Measurements from ENCODE around the gene CAMK2N2.
A peak's percentile ranks its signal among the peaks of the same experiment; 100 is the strongest.

The CAMK2N2 gene

DNA sequence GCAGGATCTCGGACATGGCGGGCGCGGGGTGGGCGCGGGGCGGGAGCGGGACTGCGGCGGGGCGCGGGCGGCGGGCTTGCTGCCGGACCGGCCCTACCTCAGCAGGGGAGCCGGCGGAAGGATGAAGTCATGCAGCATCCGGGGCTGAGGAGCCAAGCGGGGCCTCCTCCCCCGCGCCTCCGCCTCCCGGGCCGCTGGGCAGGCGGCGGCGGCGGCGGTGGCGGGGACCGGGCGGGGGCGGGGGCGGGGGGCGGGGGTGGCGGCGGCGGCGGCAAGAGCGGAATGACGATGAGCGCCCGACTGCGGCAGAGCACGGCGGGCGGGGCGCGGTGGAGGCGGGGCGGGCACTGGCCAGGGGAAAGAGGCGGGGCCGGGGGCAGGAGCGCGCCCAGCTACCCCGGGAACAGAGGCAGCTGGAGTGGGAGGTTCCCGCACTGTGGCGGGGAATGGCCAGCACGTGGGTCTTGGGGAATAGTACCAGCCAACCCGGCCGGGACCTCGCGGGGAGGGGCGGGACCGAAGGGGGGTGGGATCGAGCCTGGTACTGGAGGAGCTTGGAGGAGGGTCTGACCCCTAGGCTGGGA, at the start of gene CAMK2N2:
TSS of gene CAMK2N2 (minus strand) at position 284 of the 584 bp plus-strand sequence. CDS start at position 16, 268 bp downstream.
- DNase-seq = peak; percentile 99

DNA sequence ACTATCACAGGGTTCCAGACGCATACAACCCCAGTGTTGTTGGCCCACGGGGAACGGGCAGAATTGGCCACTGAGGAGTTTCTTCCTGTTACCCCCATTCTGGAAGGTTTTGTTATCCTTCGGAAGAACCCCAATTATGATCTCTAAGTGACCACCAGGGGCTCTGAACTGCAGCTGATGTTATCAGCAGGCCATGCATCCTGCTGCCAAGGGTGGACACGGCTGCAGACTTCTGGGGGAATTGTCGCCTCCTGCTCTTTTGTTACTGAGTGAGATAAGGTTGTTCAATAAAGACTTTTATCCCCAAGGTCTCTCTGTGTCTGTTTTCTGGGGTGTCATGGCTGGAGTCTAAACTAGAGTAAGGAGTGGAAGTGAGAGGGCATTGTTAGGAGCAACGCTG, 47.4 kb upstream of the CAMK2N2 start:
- DNase-seq = no peak

DNA sequence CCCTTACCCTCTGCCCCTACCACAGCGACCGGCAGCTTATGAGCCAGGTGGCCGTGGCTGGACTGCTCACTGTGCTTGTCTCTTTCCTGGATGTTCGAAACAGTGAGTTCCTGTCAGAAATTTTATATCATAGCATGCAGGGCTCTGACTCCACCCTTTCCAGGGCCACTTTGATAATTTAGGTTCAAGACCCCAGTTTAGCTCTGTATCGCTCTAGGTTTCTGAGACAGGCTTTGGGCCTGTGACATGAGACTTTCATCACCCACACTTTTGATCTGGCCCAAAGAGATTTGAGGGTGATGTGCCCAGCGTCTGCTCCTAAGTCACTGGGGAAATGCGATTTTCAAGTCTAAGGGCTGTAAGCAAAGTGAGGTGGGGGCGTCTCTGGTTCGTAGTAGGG, 46.6 kb upstream of the CAMK2N2 start:
- no peak for DNase-seq

DNA sequence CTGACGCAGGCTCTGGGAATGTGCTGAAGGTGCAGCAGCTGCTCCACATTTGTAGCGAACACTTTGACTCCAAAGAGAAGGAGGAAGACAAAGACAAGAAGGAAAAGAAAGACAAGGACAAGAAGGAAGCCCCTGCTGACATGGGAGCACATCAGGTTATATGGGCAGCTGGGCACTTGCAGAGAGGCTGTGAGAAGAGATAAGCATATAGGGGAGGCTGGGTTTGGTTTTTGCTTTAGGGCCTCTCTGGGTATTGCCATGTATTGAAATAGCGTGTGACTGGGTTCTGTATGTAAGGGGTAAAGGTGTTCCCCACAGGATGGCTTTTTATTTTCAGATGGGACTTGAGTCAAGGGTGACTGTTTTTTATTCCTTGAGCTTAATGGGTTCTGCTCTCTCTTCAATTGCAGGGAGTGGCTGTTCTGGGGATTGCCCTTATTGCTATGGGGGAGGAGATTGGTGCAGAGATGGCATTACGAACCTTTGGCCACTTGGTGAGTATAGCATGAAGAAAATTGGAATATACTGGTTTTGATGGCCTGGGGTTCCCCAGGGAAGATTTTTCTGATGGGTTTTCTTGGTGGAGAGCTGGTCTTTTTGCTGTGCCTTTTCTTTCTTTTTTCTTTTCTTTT, 45.1 kb upstream of the CAMK2N2 start:
- no peak for DNase-seq

DNA sequence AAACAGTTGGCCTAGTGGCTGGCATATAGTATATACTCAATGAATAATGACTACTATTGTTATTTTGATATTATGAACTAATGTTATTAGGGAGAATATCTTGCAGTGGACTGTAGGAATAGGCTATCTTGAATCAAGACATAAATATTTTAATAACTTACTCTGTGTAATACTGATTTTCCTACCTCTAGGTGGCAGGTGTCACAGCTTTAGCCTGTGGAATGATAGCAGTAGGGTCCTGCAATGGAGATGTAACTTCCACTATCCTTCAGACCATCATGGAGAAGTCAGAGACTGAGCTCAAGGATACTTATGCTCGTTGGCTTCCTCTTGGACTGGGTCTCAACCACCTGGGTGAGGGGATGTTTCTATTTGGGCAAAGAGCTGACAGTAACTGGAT, 44.2 kb upstream of the CAMK2N2 start:
- DNase-seq = no peak

DNA sequence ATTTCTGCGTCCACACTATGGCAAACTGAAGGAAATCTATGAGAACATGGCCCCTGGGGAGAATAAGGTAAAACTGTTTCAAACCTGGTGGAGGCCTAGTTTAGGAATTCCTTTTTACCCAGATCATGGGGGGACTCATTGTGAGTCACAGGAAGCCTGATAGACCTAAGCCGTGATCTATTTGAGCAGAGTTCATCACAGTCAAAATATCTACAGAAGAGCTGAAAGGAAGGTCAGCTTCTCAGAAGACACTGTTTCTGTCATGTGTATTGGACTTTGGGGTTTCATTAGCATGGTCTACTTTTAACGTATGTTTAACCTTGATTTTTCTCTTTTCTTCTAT, 39.0 kb upstream of the CAMK2N2 start:
- DNase-seq = no peak

DNA sequence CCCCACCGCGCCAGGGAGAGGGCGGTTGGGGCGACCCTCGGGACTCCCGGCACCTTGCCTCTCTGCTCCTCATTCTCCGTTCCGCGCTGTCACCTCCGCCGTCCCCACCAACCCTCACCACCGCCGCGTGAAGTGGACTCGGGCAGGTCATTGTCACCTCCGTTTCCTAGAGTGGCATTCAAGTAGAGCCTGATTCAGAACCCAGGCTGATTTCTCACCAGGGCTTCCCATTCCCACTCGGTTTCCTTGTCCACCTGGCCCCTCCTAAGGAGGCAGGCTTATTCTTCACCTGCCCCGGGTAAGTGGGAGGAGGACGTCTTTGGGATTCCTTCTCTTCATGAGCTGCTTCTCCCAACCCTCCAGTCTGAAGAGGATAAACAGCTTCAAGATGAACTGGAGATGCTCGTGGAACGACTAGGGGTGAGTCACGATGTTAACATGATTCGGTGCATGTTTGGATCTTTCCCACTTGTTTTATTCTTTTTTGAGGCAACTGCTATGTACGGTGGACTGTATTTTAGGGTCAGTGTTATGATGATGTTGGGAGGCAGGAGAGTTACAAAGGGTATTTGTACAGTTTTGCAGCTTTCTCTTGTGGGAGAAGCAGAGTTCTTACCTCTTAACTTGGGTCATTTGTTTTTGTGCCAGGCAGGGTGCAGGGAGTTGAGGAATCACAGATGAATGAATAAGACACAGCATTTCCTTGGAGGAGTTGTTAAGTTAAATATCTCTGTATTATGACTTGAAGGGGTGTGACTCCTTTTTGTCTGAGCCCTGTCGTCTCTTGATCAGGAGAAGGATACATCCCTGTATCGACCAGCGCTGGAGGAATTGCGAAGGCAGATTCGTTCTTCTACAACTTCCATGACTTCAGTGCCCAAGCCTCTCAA, 38.4 kb upstream of the CAMK2N2 start:
- DNase-seq = peak; percentile 44

DNA sequence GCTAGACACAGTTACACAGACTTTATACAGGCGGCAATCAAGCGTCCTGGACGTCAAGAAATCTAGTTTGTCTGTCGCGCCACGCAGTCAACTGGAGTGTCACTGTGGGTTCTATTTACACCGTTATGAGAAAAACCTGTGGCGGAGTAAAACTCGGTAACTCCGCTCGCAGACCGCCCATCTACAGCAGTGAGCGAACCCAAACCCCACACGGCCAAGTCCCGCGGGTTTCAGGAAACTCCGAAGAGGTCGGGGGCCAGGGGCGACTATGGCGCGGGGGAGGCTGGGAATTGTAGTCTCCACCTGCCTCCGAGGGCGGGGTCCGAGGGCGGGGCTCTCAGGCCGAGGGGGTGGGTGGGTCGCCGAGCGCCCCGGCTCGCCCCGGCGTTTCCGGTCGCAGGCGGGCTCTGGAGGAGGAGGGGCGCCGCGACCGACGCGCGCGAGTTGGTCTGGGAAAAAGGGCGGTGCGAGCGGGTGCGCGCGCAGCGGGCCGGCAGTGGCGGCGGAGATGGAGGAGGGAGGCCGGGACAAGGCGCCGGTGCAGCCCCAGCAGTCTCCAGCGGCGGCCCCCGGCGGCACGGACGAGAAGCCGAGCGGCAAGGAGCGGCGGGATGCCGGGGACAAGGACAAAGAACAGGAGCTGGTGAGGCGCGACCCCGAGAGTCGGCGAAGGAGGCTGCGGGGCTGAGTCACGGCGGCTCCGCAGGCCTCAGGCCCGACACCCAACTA, 37.6 kb upstream of the CAMK2N2 start, which contains the start of gene PSMD2:
TSS of gene PSMD2 (plus strand) at position 483 of the 729 bp plus-strand sequence. CDS start at position 509, 26 bp downstream.
- peak; percentile 99 for DNase-seq

DNA sequence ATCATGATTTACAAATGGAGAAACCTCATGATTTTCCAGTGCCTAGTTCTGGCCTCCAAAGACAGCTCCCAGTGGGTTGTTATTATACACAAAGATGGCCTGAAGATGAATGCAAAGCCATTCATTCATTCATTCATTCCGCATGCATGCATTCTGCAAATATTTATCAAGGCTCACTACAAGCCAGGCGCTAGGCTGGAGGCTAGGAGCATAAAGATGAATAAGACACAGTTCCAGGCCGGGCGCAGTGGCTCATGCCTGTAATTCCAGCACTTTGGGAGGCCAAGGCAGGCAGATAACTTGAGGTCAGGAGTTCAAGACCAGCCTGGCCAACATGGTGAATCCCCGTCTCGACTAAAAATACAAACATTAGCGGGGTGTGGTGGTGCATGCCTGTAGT, 35.3 kb upstream of the CAMK2N2 start:
- DNase-seq = no peak

DNA sequence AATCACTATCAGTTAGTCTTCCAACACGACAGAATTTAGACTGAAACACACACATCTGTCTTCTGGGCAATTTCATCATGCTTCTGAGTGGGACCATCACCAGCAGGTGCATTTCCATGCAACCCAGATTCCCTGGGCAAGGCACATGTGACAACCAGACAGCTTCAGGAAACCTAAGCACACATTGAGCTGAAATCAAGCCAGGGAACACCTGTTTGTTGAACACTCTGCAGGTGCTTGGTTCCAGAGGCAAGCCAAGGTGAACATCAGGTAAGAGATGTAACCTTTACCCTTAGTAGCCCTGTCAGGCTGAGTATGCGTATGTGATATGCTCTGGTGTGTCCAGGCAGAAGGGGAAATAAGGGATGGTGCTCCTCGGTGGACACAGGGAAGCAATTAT, 34.4 kb upstream of the CAMK2N2 start:
- peak; percentile 53 for DNase-seq

DNA sequence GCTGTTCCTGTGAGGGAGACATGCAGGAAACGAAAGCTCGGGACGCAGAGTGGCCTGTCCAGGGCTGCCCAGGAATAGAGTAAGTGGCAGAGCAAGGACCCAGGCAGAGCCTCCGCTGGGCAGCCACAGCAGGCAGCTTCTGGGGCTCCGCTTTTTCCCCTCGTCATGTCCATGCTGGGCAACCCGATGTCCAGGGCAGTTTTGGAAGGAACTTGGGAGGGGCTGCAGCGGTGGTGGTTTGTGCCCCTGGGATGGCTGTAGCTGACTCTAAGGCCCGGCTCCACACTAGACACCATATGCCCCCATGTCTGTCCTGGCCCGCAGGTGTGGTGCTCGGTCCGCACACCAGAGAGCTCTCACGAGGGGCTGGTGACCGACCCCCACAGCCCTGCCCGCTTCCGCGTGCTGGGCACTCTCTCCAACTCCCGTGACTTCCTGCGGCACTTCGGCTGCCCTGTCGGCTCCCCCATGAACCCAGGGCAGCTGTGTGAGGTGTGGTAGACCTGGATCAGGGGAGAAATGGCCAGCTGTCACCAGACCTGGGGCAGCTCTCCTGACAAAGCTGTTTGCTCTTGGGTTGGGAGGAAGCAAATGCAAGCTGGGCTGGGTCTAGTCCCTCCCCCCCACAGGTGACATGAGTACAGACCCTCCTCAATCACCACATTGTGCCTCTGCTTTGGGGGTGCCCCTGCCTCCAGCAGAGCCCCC, 30.5 kb upstream of the CAMK2N2 start:
- DNase-seq = no peak

DNA sequence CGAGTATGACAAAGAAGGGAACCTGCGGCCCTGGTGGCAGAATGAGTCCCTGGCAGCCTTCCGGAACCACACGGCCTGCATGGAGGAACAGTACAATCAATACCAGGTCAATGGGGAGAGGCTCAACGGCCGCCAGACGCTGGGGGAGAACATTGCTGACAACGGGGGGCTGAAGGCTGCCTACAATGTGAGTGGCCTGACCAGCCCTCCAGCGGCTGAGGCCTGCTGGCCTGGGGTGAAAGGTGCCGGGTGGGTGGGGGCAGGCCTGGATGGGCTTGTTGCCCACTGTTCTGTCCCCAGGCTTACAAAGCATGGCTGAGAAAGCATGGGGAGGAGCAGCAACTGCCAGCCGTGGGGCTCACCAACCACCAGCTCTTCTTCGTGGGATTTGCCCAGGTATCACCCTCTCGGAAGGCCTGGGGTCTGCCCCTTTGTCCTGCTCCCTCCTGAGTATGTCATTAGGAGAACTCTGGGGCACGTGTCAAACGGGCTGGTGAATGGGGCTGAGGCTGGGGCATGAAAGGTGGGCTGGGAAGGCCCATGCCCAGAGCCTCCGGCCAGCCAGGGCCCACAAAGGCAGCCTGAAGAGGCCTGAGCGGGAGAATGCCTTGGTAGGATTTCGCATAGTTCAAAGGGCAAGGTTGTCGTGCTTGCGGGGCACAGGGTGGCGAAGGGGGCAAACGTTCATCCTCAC, 29.8 kb upstream of the CAMK2N2 start:
- no peak for DNase-seq

DNA sequence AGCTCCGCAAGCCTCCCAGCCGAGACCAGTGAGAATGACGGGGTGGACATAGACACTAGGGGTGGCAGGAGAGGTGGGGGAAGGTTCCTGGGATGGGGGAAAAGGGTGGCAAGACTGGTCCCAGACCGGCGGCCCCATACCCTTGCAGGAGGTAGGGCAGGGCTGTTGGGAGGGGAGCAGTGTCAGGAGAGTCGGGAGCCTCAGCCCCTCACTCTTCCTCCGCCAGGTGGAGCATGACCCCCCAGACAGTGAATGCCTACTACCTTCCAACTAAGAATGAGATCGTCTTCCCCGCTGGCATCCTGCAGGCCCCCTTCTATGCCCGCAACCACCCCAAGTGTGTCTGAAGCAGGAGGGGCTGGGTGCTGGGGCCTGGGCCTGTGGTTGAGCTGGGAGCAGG, 29.0 kb upstream of the CAMK2N2 start:
- DNase-seq = no peak

DNA sequence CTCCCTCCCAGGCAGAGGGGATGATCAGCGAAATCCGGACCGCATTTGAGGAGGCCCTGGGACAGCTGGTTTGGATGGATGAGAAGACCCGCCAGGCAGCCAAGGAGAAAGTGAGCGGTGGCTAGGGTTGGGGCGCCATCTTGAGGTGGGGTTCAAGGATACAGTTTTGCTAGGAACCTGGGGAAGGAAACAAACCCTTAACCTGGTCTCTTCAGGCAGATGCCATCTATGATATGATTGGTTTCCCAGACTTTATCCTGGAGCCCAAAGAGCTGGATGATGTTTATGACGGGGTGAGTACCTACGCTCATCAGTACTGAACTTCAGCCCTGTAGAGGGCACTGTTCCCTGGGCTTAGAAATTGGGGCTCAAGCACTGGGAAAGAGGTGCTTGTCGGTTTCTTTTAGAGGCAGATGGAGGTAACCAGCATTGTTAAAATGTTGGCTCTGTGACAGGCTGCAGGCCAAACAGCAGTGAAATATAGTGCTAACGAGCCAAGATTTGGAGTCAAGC, 28.1 kb upstream of the CAMK2N2 start:
- peak; percentile 75 for DNase-seq

DNA sequence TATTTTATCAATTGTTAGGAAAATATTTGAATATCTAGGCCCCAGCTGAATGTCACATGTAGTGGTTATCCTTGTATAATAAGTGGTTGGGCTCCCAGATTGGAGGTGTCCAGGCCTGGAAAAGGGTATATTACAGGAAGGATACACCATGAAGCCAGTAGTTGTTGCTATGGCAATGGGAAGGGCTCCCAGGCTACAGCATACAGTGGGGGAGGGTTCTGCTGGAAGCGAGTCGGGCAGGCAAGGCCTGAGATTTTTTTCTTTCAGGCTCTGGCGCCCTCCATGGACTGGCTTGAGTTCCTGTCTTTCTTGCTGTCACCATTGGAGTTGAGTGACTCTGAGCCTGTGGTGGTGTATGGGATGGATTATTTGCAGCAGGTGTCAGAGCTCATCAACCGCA, 23.3 kb upstream of the CAMK2N2 start:
- peak; percentile 89 for DNase-seq

DNA sequence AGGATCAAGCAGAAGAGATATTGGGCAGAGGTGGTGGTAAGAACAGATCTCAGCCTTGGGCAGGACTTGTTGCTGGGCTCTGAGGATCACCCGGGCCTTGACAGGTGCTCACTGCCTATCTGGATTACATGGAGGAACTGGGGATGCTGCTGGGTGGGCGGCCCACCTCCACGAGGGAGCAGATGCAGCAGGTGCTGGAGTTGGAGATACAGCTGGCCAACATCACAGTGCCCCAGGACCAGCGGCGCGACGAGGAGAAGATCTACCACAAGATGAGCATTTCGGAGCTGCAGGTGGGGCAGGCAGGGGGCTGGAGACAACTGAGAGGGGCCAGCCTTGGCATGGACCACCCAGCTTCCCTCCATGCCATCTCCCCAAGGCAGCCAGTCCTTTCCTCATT, 22.3 kb upstream of the CAMK2N2 start:
- DNase-seq = no peak

DNA sequence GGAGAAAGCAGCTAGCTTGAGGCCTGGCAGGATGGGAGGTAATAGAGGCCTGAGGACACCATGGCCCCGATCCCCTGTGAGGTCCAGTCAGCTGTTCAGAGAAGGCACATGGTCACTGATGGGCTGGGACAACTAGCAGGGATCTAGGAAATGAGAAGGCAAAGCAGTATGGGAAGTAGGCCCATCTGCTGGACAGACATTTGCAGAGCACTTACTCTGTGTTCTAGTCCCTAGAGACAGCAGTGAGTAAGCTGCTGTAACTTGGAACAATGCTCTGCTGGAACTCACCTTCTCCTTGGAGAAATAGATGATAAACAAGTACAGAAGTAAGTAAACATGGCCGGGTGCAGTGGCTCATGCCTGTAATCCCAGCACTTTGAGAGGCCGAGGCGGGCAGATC, 21.6 kb upstream of the CAMK2N2 start:
- DNase-seq = no peak

DNA sequence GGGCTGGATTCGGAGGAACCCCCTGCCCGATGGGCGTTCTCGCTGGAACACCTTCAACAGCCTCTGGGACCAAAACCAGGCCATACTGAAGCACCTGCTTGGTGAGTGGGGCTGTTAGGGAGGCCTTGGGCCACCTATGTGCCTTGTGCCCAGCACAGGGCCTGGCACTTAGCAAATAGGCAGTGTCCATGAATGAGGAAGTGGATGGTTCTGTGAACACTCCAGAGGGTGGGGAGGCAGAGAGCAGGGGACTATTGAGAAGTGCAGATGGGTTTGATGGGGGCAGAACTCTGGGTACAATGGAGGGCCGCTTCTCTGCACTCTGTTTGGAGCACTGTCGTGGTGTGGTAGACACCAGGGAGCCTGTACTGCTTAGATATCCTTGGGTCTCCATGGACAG, 16.0 kb upstream of the CAMK2N2 start:
- DNase-seq = no peak

DNA sequence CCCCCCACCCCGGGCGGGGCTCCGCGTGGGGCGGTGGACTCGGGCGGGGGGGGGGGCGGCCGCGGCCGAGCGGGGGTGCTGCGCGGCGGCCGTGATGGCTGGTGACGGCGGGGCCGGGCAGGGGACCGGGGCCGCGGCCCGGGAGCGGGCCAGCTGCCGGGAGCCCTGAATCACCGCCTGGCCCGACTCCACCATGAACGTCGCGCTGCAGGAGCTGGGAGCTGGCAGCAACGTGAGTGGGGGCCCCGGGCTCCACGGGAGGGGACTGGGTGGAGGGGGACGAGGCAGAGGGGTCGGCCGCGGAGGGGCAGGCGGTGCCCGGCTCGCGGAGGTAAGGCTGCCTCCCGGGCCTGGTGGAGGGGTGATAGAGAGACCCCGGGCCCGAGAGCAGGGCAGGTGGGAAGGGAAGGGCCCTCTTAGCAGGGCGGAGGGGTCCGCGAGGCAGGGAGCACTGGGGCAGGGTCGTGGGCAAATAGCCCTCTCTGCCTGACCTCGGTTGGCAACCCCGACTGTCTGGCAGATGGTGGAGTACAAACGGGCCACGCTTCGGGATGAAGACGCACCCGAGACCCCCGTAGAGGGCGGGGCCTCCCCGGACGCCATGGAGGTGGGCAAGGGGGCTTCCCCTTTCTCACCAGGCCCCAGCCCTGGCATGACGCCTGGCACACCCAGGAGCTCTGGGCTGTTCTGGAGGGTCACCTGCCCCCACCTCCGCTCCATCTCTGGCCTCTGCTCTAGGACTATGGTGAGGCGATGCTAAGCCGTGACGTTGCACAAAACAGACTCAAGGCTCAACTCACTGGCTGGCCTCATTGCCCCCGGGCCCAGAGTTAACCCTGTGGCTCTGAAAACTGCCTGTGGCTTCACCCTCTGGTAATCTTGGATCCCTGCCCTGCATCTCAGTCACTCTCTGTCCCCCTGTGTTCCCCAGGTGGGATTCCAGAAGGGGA, 14.9 kb upstream of the CAMK2N2 start, which contains the start of gene ECE2:
TSS of gene ECE2 (plus strand) at position 62 of the 950 bp plus-strand sequence. CDS start at position 194, 132 bp downstream.
- DNase-seq = peak; percentile 26

DNA sequence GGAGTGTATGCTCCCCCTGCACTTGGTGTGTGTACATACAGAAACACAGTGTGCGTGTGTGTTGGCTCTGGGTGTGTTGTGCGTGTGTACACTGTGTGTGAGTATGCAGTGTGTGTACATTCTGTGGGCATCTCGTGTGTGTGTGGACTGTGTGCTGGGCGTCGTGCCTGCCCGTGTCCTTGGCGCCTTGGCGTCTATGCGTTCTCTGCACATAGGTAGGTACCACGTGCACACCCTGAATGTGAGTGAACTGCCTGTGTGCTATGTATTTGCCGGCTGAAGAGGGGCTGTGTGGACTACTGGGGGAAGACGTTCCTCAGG, 14.0 kb upstream of the CAMK2N2 start:
- DNase-seq = no peak

DNA sequence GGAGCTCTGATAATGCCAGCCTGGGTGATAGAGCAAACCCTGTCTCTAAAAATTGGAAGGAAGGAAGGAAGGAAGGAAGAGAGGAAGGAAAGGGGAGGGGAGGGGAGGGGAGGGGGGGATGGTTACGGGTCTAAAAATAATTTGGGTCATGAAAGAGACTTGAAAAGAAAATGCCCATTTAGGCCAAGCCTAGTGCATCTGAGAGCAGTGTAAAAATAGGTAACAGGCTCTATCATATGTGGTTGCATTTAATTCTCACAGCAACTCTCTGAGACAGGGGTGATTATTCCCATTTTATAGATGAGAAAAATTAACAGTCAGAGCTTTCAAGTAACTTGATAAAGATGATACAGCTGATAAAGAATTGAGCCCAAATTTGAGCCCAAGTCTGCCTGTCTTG, 10.9 kb upstream of the CAMK2N2 start:
- DNase-seq = no peak

Data from NCI-H146 (cell line).